SKM-1 treated with dmso at 0.1 percent for 144 hours (cell line): Measurements from ENCODE around the gene CRYAB.

Source experiments
- DNase-seq: peaks from one replicate; lab custom pipeline; 2025; ENCODE audit not compliant: unreplicated experiment; lab: John Stamatoyannopoulos, UW

CRYAB gene

GRCh38 chr11:111911563-111912401, at the start of gene CRYAB:
TSS of gene CRYAB (minus strand) at chr11:111911770. CDS start at chr11:111911724, 46 bp downstream.
- no peak for DNase-seq

- DNase-seq, result no peak
These were observed 49.3 kb upstream of the CRYAB start for GRCh38 chr11:111960916-111961315.

- DNase-seq, result no peak
These were observed 46.3 kb upstream of the CRYAB start for GRCh38 chr11:111957663-111958444.

GRCh38 chr11:111954154-111954553, 42.6 kb upstream of the CRYAB start:
- DNase-seq, result no peak

- DNase-seq, result no peak
These were observed 40.0 kb upstream of the CRYAB start for GRCh38 chr11:111951565-111951964.

GRCh38 chr11:111949519-111950426, 38.2 kb upstream of the CRYAB start:
- no peak for DNase-seq

- no peak for DNase-seq
These were observed 35.6 kb upstream of the CRYAB start for GRCh38 chr11:111947143-111947542.

GRCh38 chr11:111946499-111946898, 34.9 kb upstream of the CRYAB start:
- DNase-seq, result no peak

GRCh38 chr11:111945198-111945597, 33.6 kb upstream of the CRYAB start:
- DNase-seq, result no peak

GRCh38 chr11:111944651-111945051, 33.1 kb upstream of the CRYAB start:
- DNase-seq, result no peak

GRCh38 chr11:111944139-111944538, 32.6 kb upstream of the CRYAB start:
- DNase-seq, result no peak

GRCh38 chr11:111942829-111943228, 31.3 kb upstream of the CRYAB start:
- no peak for DNase-seq

- DNase-seq, result no peak
These were observed 30.4 kb upstream of the CRYAB start for GRCh38 chr11:111941963-111942362.

GRCh38 chr11:111939836-111940604, 28.4 kb upstream of the CRYAB start:
- DNase-seq, result no peak

GRCh38 chr11:111938687-111939160, 27.2 kb upstream of the CRYAB start:
- DNase-seq, result peak; percentile 91

- DNase-seq, result no peak
These were observed 26.3 kb upstream of the CRYAB start for GRCh38 chr11:111937844-111938243.

- no peak for DNase-seq
These were observed 25.8 kb upstream of the CRYAB start for GRCh38 chr11:111937461-111937769.

- DNase-seq, result no peak
These were observed 24.5 kb upstream of the CRYAB start for GRCh38 chr11:111936040-111936540.

GRCh38 chr11:111935317-111936039, 23.9 kb upstream of the CRYAB start:
- DNase-seq, result no peak

GRCh38 chr11:111934306-111934705, 22.7 kb upstream of the CRYAB start:
- DNase-seq, result no peak
